ENCODE data around the gene DIMT1.

The DIMT1 gene

DNA sequence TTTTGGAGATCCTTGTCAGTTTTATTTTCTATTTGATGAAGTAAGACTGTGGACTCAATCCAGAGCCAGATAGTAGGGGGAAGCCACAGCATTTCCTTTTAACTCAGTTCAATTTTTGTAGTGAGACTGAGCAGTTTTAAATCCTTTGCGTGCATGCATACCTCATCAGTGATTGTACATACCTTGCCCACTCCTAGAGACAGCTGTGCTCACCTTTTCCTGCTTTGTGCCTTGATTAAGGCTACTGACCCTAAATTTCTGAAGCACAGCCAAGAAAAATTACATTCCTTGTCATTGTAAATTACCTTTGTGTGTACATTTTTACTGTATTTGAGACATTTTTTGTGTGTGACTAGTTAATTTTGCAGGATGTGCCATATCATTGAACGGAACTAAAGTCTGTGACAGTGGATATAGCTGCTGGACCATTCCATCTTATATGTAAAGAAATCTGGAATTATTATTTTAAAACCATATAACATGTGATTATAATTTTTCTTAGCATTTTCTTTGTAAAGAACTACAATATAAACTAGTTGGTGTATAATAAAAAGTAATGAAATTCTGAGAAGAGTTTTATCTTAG, 17.8 kb downstream of the DIMT1 start:
- peaks cover 7% of the 10 kb centered on the region for H3K4me1 Mint-ChIP-seq
- DNase-seq (ENCODE audit: low spot score in 2 of 2) (no peak), ATAC-seq (no peak)
- no peaks in the 10 kb centered on the region for H3K9me3 Mint-ChIP-seq
- peak overlapping the region; percentile 63 for H3K27ac Mint-ChIP-seq
- H3K36me3 Mint-ChIP-seq, result peaks cover 100% of the 10 kb centered on the region
- no peak overlapping the region for H3K4me3 Mint-ChIP-seq

DNA sequence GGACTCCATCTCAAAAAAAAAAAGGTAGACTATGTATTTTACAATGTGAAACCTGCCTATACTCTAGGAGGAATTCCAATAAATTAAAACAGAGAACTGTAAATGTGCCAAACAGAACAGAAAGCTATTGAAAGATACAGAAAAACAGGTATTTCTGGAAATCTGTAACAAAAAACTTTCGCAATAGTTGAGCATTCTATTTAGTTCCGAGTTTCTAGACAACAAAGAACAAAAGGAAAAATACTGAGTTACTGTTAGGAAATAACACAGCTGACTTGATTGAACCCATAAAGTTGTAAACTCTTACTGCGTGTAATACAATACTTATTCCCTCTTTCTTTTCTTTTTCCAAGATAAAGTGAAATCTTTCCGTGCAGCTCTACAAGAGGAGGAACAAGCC, 18.6 kb downstream of the DIMT1 start:
- H3K36me3 Mint-ChIP-seq, result peaks cover 100% of the 10 kb centered on the region
- H3K4me3 Mint-ChIP-seq, result no peak overlapping the region
- no peaks in the 10 kb centered on the region for H3K9me3 Mint-ChIP-seq
- peak overlapping the region; percentile 63 for H3K27ac Mint-ChIP-seq
- DNase-seq (ENCODE audit: low spot score in 2 of 2), result no peak
- no peak for ATAC-seq
- H3K4me1 Mint-ChIP-seq, result peaks cover 7% of the 10 kb centered on the region

DNA sequence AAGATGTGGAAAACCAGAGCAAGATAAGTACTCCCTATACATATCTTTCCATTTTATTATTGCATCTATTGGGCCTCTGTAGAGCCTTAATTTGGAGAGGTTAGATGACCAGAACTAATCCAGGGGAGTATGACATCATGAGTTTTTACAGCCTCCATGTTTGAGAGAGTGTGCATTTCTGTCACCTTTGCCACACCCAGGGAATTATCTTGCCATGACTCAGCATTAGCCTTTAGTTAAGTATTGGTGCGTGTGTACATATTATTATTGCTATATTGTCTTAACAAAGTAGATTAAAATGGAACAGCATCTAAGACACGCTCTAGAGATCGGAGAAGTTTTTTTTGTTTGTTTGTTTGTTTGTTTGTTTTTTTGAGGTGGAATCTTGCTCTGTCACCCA, 27.6 kb downstream of the DIMT1 start:
- Mint-ChIP-seq H3K4me3 (no peak overlapping the region), H3K4me1 (no peaks in the 10 kb centered on the region), H3K9me3 (no peaks in the 10 kb centered on the region), H3K27ac (peak overlapping the region; percentile 32), H3K36me3 (peaks cover 100% of the 10 kb centered on the region)
- no peak for ATAC-seq
- no peak for DNase-seq (ENCODE audit: low spot score in 2 of 2)

DNA sequence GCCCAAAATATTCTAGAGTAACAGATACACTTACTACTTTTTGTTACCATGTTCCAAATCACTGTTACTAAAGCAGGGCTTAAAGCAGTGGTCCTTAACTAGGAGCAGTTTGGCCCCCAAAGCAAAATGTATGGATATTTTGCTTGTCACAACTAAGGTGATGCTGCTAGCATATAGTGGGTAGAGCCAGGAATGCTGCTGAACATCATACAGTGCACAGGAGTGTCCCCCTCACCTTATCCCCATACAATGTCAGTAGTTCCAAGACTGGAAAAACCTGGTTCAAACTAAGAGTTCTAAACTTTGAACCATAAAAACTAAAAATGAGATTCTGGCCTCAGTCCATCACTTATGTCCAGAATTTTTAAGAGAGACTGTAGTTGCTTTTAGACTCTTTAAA, 28.1 kb downstream of the DIMT1 start:
- Mint-ChIP-seq H3K4me1 (peaks cover 3% of the 10 kb centered on the region), H3K36me3 (peaks cover 100% of the 10 kb centered on the region), H3K9me3 (no peaks in the 10 kb centered on the region), H3K27ac (peak overlapping the region; percentile 32), H3K4me3 (no peak overlapping the region)
- ATAC-seq (no peak), DNase-seq (ENCODE audit: low spot score in 2 of 2) (no peak)

DNA sequence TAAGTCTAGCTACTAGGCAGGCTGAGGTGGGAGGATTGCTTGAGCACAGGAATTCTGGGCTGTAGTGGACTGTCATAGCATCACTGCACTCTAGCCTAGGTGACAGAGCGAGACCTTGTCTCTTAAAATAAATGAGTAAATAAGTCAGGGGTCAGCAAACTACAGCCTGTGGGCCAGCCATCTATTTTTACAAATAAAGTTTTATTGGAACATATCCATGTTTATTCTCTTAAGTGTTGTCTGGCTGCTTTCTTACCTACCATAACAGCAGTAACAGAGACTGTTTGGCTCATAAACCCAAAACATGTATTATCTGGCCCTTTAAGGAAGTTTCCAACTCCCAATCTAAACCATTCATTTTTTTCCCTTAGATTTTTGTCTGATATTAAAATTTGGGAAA, 29.6 kb downstream of the DIMT1 start:
- peaks cover 9% of the 10 kb centered on the region for H3K4me1 Mint-ChIP-seq
- H3K36me3 Mint-ChIP-seq, result peaks cover 100% of the 10 kb centered on the region
- peak overlapping the region; percentile 54 for H3K27ac Mint-ChIP-seq
- no peak overlapping the region for H3K4me3 Mint-ChIP-seq
- H3K9me3 Mint-ChIP-seq, result no peaks in the 10 kb centered on the region
- no peak for DNase-seq (ENCODE audit: low spot score in 2 of 2)
- ATAC-seq, result no peak

DNA sequence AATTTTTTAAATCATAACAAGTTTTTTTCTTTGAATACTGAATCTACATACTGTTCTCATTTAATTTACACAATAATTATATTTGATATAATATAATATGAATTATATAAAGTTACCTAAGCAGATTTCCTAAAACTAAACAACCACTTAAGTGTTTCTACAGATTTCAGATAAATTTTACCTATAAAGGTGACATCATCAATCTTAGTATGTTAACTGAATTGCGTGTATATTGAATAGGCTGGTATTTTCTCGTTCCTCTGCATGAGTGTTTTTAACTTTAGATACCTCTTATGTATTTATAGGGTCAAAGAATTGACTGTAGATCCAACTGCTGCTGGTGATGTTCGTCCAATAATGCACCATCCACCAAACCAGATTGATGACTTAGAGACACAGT, 30.3 kb downstream of the DIMT1 start:
- DNase-seq (ENCODE audit: low spot score in 2 of 2) (no peak), ATAC-seq (no peak)
- H3K4me1 Mint-ChIP-seq, result peaks cover 12% of the 10 kb centered on the region
- H3K27ac Mint-ChIP-seq, result peak overlapping the region; percentile 54
- no peaks in the 10 kb centered on the region for H3K9me3 Mint-ChIP-seq
- H3K36me3 Mint-ChIP-seq, result peaks cover 100% of the 10 kb centered on the region
- H3K4me3 Mint-ChIP-seq, result no peak overlapping the region

DNA sequence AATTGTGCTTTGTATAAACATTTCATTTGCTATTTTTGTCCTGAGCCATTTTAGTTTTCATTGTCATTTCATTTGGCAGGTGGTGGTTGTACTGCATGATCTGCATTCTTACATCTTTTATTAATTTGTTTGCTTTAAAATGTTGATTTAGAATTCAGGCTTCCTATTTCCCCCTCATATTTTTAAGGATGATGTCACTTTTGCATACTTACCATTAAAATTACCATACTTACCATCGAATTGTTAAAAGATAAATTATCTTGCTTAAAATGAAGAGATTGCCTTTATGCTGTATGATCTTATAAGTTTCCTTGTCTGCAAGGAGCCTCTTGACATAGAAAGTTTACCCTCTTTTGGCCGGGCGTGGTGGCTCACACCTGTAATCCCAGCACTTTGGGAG, 31.1 kb downstream of the DIMT1 start:
- DNase-seq (ENCODE audit: low spot score in 2 of 2) (no peak), ATAC-seq (no peak)
- no peaks in the 10 kb centered on the region for H3K9me3 Mint-ChIP-seq
- H3K36me3 Mint-ChIP-seq, result peaks cover 100% of the 10 kb centered on the region
- H3K4me1 Mint-ChIP-seq, result peaks cover 12% of the 10 kb centered on the region
- H3K27ac Mint-ChIP-seq, result peak overlapping the region; percentile 18
- no peak overlapping the region for H3K4me3 Mint-ChIP-seq

DNA sequence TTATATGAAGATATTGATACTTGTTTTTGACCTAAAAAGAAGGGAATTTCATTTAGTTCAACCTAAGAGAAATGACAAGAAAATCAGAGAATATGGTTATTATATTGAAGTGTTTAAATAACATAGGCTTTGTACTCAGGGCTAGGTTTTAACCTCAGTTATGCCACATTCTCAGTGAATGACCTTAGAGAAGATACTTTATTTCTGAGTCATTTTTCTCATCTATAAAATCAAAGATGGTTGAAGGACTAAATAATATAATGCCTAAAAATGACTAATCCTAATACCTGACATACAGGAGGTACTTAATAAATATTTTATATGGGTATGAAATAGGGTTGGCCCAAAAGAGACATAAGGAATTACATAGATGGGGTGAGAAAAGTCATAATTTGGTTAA, 32.3 kb downstream of the DIMT1 start:
- no peaks in the 10 kb centered on the region for H3K9me3 Mint-ChIP-seq
- H3K36me3 Mint-ChIP-seq, result peaks cover 100% of the 10 kb centered on the region
- DNase-seq (ENCODE audit: low spot score in 2 of 2) (no peak), ATAC-seq (no peak)
- H3K4me3 Mint-ChIP-seq, result no peak overlapping the region
- peak overlapping the region; percentile 18 for H3K27ac Mint-ChIP-seq
- H3K4me1 Mint-ChIP-seq, result peaks cover 12% of the 10 kb centered on the region

DNA sequence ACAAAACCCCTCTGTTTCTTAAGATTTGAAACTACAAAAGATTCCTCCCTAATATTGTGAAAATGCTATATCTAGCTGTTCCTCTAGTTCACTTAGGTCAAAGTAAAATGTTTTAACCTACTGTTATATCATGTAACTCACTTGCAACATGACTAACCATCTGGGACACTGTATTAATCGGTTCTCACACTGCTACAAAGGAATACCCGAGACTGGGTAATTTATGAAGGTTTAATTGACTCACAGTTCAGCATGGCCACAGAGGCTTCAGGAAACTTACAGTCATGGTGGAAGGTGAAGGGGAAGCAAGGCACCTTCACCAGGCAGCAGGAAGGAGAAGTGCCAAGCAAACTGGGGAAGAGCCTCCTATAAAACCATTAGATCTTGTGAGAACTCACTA, 34.7 kb downstream of the DIMT1 start:
- Mint-ChIP-seq H3K27ac (peak overlapping the region; percentile 67), H3K36me3 (peaks cover 100% of the 10 kb centered on the region)

DNA sequence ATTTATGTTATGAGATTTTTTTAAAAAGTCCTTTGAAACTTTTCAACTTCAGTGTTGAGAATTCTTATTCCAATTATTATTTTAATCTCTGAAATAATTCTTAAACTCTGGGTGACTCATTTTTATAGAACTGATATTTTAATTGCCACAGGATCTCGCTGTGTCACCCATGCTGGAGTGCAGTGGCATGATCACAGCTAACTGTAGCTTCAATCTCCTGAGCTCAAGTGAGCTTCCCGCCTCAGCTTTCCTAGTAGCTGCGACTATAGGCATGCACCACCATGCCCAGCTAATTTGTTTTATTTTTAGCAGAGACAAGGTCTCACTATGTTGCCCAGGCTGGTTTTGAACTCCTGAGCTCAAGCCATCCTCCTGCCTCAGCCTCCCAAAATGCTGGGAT, 41.0 kb downstream of the DIMT1 start:
- Mint-ChIP-seq H3K27ac (no peak overlapping the region), H3K36me3 (peaks cover 100% of the 10 kb centered on the region), H3K9me3 (no peaks in the 10 kb centered on the region), H3K4me1 (no peaks in the 10 kb centered on the region), H3K4me3 (no peak overlapping the region)
- DNase-seq (ENCODE audit: low spot score in 2 of 2), result no peak
- ATAC-seq, result no peak

More for the DNA sequence above, 34.7 kb downstream of the DIMT1 start:
- no peak overlapping the region for H3K4me3 Mint-ChIP-seq
- no peaks in the 10 kb centered on the region for H3K9me3 Mint-ChIP-seq
- ATAC-seq (peak; percentile 77), DNase-seq (ENCODE audit: low spot score in 2 of 2) (no peak)
- peaks cover 12% of the 10 kb centered on the region for H3K4me1 Mint-ChIP-seq

DNA sequence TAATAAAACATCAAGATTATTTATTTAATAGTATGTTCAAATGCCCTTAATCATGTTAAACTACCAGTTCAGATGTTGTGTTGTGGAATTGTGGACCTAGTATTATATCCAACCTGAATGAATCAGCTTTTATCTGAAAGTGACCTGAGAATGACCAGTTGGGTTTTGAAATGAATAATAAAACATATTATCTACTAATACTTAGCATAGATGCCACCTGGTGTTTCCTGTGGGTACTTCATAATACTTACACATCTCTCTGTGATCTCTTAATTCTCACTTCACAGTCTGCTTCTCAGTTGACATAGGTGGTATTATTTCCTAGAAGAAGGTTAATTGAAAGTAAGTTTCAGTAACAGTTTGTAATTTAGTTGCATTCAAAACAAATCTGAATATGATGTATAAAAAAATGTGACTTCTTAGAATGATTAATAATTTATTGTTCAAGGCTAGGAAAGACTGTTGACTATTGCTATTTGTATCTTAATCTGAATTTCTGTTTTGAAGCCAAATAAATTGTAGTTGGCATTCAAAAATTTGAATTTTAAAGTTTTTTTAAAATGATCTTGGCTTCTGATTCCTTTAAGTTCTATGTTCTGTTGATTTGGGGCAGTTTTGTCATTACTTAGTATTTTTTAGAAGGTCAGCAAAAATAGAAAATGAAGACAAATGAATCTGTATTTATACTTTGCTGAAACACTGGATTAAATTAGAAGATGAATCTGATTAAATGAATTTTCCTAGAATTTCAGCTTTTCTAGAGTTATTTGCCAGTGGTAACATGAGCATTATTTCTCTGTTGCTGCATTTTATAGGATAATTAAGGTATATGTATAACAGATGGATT, 49.5 kb downstream of the DIMT1 start:
- Mint-ChIP-seq H3K27ac (peak overlapping the region; percentile 34), H3K4me1 (peaks cover 15% of the 10 kb centered on the region), H3K9me3 (no peaks in the 10 kb centered on the region), H3K36me3 (peaks cover 100% of the 10 kb centered on the region), H3K4me3 (no peak overlapping the region)
- DNase-seq (ENCODE audit: low spot score in 2 of 2), result no peak
- ATAC-seq, result peak; percentile 90

DNA sequence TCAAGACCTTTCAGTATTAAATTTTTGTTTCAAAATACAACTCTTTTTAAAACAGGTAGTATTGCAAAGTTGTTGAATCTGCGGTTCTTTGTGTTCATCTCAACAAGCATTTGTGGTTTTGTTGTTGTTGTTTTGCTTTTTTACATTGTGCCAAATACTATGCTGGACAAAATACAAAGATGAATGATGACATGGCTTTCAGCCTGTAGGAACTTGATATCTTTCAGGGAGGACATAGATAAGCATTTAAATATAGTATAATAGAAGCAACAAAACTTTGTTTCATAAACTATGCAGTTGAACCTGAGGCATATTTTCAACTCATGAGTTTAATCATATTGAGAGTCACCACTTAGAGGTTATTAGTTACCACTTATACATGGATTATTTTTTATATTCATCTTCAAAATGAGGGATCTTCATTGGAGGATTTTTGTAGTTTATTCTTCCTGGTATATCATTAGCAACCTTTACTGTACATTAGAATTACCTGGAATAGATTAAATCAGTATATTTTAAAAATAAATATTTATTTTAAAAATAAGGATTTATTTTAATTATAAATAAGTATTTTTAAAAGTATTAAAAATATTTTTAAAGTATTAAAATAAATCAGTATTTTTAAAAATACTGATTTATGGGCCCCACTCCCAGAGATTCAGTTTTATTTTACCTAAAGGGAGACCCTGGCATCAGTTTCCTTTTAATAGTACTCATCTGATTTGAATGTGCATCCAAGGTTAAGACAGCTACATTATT, 54.8 kb downstream of the DIMT1 start:
- ATAC-seq, result no peak
- Mint-ChIP-seq H3K9me3 (no peaks in the 10 kb centered on the region), H3K36me3 (peaks cover 100% of the 10 kb centered on the region), H3K4me3 (no peak overlapping the region), H3K27ac (peak overlapping the region; percentile 85), H3K4me1 (peaks cover 30% of the 10 kb centered on the region)
- DNase-seq (ENCODE audit: low spot score in 2 of 2), result no peak

DNA sequence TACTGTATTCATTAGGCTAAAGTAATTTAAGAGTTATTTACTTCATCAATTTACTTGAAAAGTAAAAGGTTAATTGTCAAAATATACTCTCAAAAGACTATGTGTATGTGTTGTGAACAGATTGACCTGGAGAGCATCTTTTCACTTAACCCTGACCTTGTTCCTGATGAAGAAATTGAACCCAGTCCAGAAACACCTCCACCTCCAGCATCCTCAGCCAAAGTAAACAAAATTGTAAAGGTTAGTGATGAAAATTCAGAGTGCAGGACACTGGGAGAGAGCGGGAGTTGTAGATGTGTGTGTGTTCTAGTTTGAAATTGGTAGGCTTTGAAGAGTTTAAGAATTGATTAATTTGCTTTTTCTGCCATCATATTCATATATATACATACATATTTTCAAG, 55.8 kb downstream of the DIMT1 start:
- no peaks in the 10 kb centered on the region for H3K9me3 Mint-ChIP-seq
- ATAC-seq (no peak), DNase-seq (ENCODE audit: low spot score in 2 of 2) (no peak)
- H3K4me1 Mint-ChIP-seq, result peaks cover 37% of the 10 kb centered on the region
- peak overlapping the region; percentile 85 for H3K27ac Mint-ChIP-seq
- H3K4me3 Mint-ChIP-seq, result no peak overlapping the region
- H3K36me3 Mint-ChIP-seq, result peaks cover 100% of the 10 kb centered on the region

DNA sequence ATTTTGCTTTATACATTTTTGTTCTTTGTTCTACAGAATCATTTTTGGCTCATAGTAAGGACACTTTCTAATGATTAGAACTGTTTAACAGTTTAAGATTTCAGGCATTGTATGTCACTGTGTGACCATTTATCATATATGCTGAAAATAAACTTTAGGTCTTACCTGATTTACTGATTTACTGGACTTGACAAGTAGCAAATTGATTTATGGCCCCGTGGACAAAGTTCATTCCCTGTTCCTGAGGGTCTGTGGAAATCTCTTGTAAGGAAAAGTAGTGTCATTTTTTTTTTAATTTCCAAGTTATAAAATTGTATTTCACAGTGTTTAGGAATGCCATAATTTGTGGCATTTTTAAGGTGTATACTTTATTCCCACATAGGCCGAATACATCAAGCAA, 57.0 kb downstream of the DIMT1 start:
- DNase-seq (ENCODE audit: low spot score in 2 of 2) (no peak), ATAC-seq (no peak)
- peaks cover 41% of the 10 kb centered on the region for H3K4me1 Mint-ChIP-seq
- H3K27ac Mint-ChIP-seq, result peak overlapping the region; percentile 1
- H3K4me3 Mint-ChIP-seq, result no peak overlapping the region
- peaks cover 100% of the 10 kb centered on the region for H3K36me3 Mint-ChIP-seq
- H3K9me3 Mint-ChIP-seq, result no peaks in the 10 kb centered on the region

DNA sequence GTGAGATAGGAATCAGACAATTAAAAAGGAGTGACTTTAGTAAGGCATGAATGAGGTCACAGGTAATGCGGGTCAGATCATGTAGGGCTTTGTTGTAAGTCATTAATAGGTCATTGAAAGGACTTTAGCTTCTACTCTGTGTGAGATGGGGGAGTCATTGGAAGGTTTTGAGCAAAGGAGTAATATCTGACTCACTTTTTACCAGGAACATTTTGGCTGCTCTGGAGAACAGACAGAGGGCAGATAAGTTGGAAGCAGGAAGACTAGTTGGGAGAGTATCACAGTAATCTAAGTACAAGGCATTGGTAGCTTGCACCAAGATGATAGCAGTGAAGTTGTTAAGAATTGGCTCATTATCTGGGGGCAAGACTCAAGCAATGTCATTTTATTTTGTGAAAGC, 60.3 kb downstream of the DIMT1 start:
- H3K36me3 Mint-ChIP-seq, result peaks cover 92% of the 10 kb centered on the region
- peak overlapping the region; percentile 26 for H3K4me3 Mint-ChIP-seq
- no peaks in the 10 kb centered on the region for H3K9me3 Mint-ChIP-seq
- DNase-seq (ENCODE audit: low spot score in 2 of 2) (no peak), ATAC-seq (no peak)
- H3K4me1 Mint-ChIP-seq, result peaks cover 59% of the 10 kb centered on the region
- peak overlapping the region; percentile 29 for H3K27ac Mint-ChIP-seq

DNA sequence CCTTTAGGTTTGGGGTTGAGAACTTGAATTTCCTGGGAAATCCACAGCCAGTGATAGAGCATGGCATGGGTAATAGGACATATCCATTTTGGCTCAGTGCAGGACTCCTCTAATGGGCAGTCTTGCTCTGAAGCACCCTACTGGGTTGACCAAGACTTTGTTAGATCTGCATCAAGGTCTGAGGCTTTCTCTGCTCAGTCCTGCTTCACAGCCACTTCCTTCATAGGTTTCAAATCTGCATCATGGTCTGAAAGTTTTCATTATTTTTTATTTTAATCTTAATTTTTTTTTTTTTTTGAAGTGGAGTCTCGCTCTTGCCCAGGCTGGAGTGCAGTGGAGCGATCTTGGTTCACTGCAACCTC, 61.2 kb downstream of the DIMT1 start:
- ATAC-seq, result no peak
- H3K4me1 Mint-ChIP-seq, result peaks cover 68% of the 10 kb centered on the region
- peak overlapping the region; percentile 67 for H3K4me3 Mint-ChIP-seq
- H3K9me3 Mint-ChIP-seq, result no peaks in the 10 kb centered on the region
- no peak for DNase-seq (ENCODE audit: low spot score in 2 of 2)
- peak overlapping the region; percentile 86 for H3K27ac Mint-ChIP-seq
- H3K36me3 Mint-ChIP-seq, result peaks cover 92% of the 10 kb centered on the region
